ENCODE data around the gene TOGARAM1.

TOGARAM1 gene

GRCh38 chr14:44979273-44979672, 17.3 kb downstream of the TOGARAM1 start:
- H4K20me1 ChIP-seq (ENCODE audit: low read depth, low read length), result 0 out of 2 replicates have a peak, but pooled peaks cover 2% of the 10 kb centered on the region
- H3K9me2 ChIP-seq (replicated peaks; ENCODE audit: insufficient read depth, low read length), result no peaks in the 10 kb centered on the region
- peaks cover 86% of the 10 kb centered on the region for H3K79me2 ChIP-seq (ENCODE audit: insufficient read depth, low read length)
- H3K27me3 ChIP-seq (ENCODE audit: low read length), result no peaks in the 10 kb centered on the region
- H3K9ac ChIP-seq (ENCODE audit: low read length), result no peak overlapping the region
- H3K4me2 ChIP-seq (ENCODE audit: low read depth, low read length, poor library complexity, severe bottlenecking), result no peak overlapping the region
- no peak overlapping the region for H2AFZ ChIP-seq (ENCODE audit: low read depth, low read length, severe bottlenecking)
- H3K4me3 ChIP-seq (ENCODE audit: insufficient read depth, low read length, poor library complexity, severe bottlenecking), result no peak overlapping the region
- H3K9me3 ChIP-seq (ENCODE audit: insufficient read depth, low read length), result no peaks in the 10 kb centered on the region
- H3K27ac ChIP-seq (ENCODE audit: low read depth, low read length), result no peak overlapping the region
- no peaks in the 10 kb centered on the region for H3K36me3 ChIP-seq (ENCODE audit: low read length)
- H3F3A ChIP-seq (ENCODE audit: insufficient read depth), result no peaks in the 10 kb centered on the region
- TF ChIP-seq CTCF (IDR thresholded peaks at IDR 0.05; ENCODE audit: insufficient read depth, low read length, poor library complexity, severe bottlenecking), result no peak
- TF ChIP-seq EZH2phosphoT487 (conservative IDR thresholded peaks at IDR 0.05; ENCODE audit: low read length), result no peak

GRCh38 chr14:44979740-44980356, 17.9 kb downstream of the TOGARAM1 start:
- no peak for TF ChIP-seq EZH2phosphoT487 (conservative IDR thresholded peaks at IDR 0.05; ENCODE audit: low read length)
- no peak for TF ChIP-seq CTCF (IDR thresholded peaks at IDR 0.05; ENCODE audit: insufficient read depth, low read length, poor library complexity, severe bottlenecking)
- Histone ChIP-seq H3K79me2 (ENCODE audit: insufficient read depth, low read length) (peaks cover 82% of the 10 kb centered on the region), H3K4me2 (ENCODE audit: low read depth, low read length, poor library complexity, severe bottlenecking) (no peak overlapping the region), H2AFZ (ENCODE audit: low read depth, low read length, severe bottlenecking) (no peak overlapping the region), H4K20me1 (ENCODE audit: low read depth, low read length) (no peaks in the 10 kb centered on the region), H3F3A (ENCODE audit: insufficient read depth) (no peaks in the 10 kb centered on the region), H3K27ac (ENCODE audit: low read depth, low read length) (no peak overlapping the region), H3K36me3 (ENCODE audit: low read length) (no peaks in the 10 kb centered on the region), H3K9me3 (ENCODE audit: insufficient read depth, low read length) (no peaks in the 10 kb centered on the region), H3K9ac (ENCODE audit: low read length) (no peak overlapping the region), H3K27me3 (ENCODE audit: low read length) (no peaks in the 10 kb centered on the region), H3K4me3 (ENCODE audit: insufficient read depth, low read length, poor library complexity, severe bottlenecking) (no peak overlapping the region), H3K9me2 (replicated peaks; ENCODE audit: insufficient read depth, low read length) (no peaks in the 10 kb centered on the region)

GRCh38 chr14:44981198-44981597, 19.2 kb downstream of the TOGARAM1 start:
- H3K27ac ChIP-seq (ENCODE audit: low read depth, low read length), result no peak overlapping the region
- H3K4me3 ChIP-seq (ENCODE audit: insufficient read depth, low read length, poor library complexity, severe bottlenecking), result no peak overlapping the region
- H2AFZ ChIP-seq (ENCODE audit: low read depth, low read length, severe bottlenecking), result no peak overlapping the region
- H3K9me3 ChIP-seq (ENCODE audit: insufficient read depth, low read length), result no peaks in the 10 kb centered on the region
- TF ChIP-seq CTCF (IDR thresholded peaks at IDR 0.05; ENCODE audit: insufficient read depth, low read length, poor library complexity, severe bottlenecking), result no peak
- TF ChIP-seq EZH2phosphoT487 (conservative IDR thresholded peaks at IDR 0.05; ENCODE audit: low read length), result no peak
- no peaks in the 10 kb centered on the region for H3F3A ChIP-seq (ENCODE audit: insufficient read depth)
- H3K36me3 ChIP-seq (ENCODE audit: low read length), result 0 out of 2 replicates have a peak, but pooled peaks cover 4% of the 10 kb centered on the region
- H3K4me2 ChIP-seq (ENCODE audit: low read depth, low read length, poor library complexity, severe bottlenecking), result no peak overlapping the region
- no peaks in the 10 kb centered on the region for H4K20me1 ChIP-seq (ENCODE audit: low read depth, low read length)
- H3K79me2 ChIP-seq (ENCODE audit: insufficient read depth, low read length), result peaks cover 82% of the 10 kb centered on the region
- H3K27me3 ChIP-seq (ENCODE audit: low read length), result no peaks in the 10 kb centered on the region
- no peaks in the 10 kb centered on the region for H3K9me2 ChIP-seq (replicated peaks; ENCODE audit: insufficient read depth, low read length)
- no peak overlapping the region for H3K9ac ChIP-seq (ENCODE audit: low read length)
